ENCODE data around the gene RAB1B.
A peak's percentile ranks its signal among the peaks of the same experiment; 100 is the strongest.

RAB1B gene

GRCh38 chr11:66322732-66323427, 54.4 kb downstream of the RAB1B start:
- DNase-seq (ENCODE audit: low read depth) = no peak

- no peak for DNase-seq (ENCODE audit: low read depth)
These were observed 55.2 kb downstream of the RAB1B start for GRCh38 chr11:66323684-66324083.

GRCh38 chr11:66324664-66325063, 56.2 kb downstream of the RAB1B start:
- peak; percentile 78 for DNase-seq (ENCODE audit: low read depth)

GRCh38 chr11:66325263-66325671, 56.8 kb downstream of the RAB1B start:
- DNase-seq (ENCODE audit: low read depth) = no peak

DNA sequence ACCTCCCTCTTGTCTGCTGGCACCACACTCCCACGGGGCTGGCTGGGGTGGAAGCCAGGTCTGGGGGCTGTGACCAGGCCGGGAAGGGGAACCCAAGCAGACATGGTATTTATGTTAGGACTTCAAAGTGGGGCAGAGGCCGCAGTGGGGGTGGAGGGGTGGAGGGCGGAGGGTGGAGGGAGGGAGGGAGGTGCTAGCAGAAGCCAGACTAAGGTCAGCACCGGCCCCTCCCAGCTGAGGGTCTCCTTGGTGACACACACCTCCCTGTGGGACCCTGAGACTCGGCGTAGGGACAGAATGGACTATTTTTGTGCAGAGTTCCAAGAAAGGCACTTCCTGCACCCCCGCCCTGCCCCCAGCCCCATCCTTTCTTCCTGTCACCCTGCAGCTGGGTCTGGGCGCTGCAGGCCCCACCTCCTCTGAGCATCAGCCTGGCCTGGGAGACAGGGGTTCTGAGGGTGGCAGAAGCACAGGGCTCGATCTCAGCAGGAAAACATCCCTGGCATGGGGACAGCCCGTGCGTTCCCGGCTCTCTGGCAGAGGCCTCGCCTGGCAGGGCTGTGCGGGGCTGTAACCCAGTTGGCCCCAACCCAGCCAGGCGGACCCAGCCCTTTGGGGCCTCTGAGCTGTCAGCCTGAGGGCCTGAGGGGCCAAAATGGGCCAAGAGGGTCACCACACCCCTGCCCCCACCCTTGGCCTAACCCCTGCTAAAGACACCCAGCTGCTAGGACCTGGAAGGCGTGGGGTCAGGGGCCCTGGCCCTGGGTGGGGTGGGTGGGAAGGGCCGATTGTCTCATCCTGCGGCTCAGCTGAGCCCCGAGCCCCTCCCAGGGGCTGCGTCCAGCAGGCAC, 58.0 kb downstream of the RAB1B start:
- DNase-seq (ENCODE audit: low read depth) = peak; percentile 92
